SH-SY5Y (cell line): ENCODE results near the gene PRRG4.

Source experiments
- GATA2 ChIP-seq: IDR thresholded peaks from 2 replicates; pipeline ENCODE4 v1.6.1; 2011; ENCODE audit warnings: mild to moderate bottlenecking, low read depth, low read length
- GATA3 ChIP-seq: IDR thresholded peaks from 2 replicates; pipeline ENCODE4 v1.6.1; 2011; ENCODE audit warnings: low read depth, mild to moderate bottlenecking, low read length, moderate library complexity

DNA sequence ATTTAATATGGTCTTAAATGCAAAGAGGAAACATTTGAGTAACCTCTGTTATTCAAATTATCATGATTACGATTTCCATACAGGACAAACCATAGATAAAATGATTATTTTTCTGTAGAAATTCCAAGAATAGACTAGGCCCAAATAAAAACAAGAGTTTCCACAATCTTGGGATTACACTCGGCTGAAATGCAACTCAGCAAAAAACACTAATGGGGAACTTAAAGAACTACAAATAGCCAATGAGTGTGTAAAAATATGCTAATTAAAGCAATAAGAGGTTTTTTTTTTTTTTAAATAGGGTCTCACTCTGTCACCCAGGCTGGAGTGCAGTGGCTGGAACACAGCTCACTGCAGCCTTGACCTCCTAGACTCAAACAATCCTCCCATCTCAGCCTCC is 10.5 kb upstream of the PRRG4 start:
- TF ChIP-seq GATA2 (no peak), GATA3 (no peak)
